Astrocyte (in vitro differentiated cells and primary cell): ENCODE measurements around the gene DIAPH3. TPM values are rescaled to one million over a fixed set of nuclear protein-coding genes. Genes with fewer than 3 reads are reported as not detected.
"Not testable (repeated sequence)": the region's sequence is repeated elsewhere in the genome, so short reads cannot be mapped to it uniquely, and the experiment has no call there.

Source experiments
- DNase-seq: peaks from one replicate; pipeline ENCODE4 v3.0.0-alpha.2; 2010; ENCODE audit warnings: low read depth
- FAIRE-seq: peaks from 2 replicates; lab custom pipeline; 2011; peaks lifted over from hg19 to GRCh38; lab: Jason Lieb, UNC
- H2AFZ ChIP-seq: 2 replicates; pipeline ENCODE4 v1.6.0; 2012; ENCODE audit warnings: low read depth, low read length, inconsistent platforms
- H3K27ac ChIP-seq: 2 replicates; pipeline ENCODE4 v1.5.1; 2011; ENCODE audit warnings: low read depth, low read length, inconsistent platforms
- H3K27me3 ChIP-seq: 2 replicates; pipeline ENCODE4 v1.6.0; 2011; ENCODE audit warnings: low read length, inconsistent platforms; ENCODE audit not compliant: insufficient read depth
- H3K36me3 ChIP-seq: 2 replicates; pipeline ENCODE4 v1.5.1; 2011; ENCODE audit warnings: low read length, inconsistent platforms; ENCODE audit not compliant: insufficient read depth
- H3K4me1 ChIP-seq: 2 replicates; pipeline ENCODE4 v1.5.1; 2011; ENCODE audit warnings: low read length, inconsistent platforms; ENCODE audit not compliant: insufficient read depth
- H3K4me2 ChIP-seq: 2 replicates; pipeline ENCODE4 v1.6.0; 2012; ENCODE audit warnings: low read length, inconsistent platforms
- H3K4me3 ChIP-seq: 2 replicates; pipeline ENCODE4 v1.5.1; 2011; ENCODE audit warnings: low read depth, mild to moderate bottlenecking, low read length, inconsistent platforms; ENCODE audit not compliant: insufficient read depth
- H3K79me2 ChIP-seq: 2 replicates; pipeline ENCODE4 v1.6.0; 2012; ENCODE audit warnings: mild to moderate bottlenecking, low read length, inconsistent platforms; ENCODE audit not compliant: insufficient read depth
- H3K9ac ChIP-seq: 2 replicates; pipeline ENCODE4 v1.6.0; 2012; ENCODE audit warnings: mild to moderate bottlenecking, low read length, inconsistent platforms
- H3K9me3 ChIP-seq: 2 replicates; pipeline ENCODE4 v1.5.1; 2012; ENCODE audit warnings: low read depth, mild to moderate bottlenecking, low read length, inconsistent platforms; ENCODE audit not compliant: insufficient read depth
- H4K20me1 ChIP-seq: 2 replicates; pipeline ENCODE4 v1.6.0; 2012; ENCODE audit warnings: low read length, inconsistent platforms; ENCODE audit not compliant: insufficient read depth
- H3K27ac Mint-ChIP-seq: one replicate; pipeline ENCODE4 v1.8.0; 2021; ENCODE audit warnings: mild to moderate bottlenecking, mixed read lengths; ENCODE audit not compliant: unreplicated experiment
- H3K27me3 Mint-ChIP-seq: one replicate; pipeline ENCODE4 v1.8.0; 2021; ENCODE audit warnings: low read depth, mixed read lengths; ENCODE audit not compliant: unreplicated experiment
- H3K36me3 Mint-ChIP-seq: one replicate; pipeline ENCODE4 v1.8.0; 2021; ENCODE audit warnings: low read depth, mixed read lengths; ENCODE audit not compliant: unreplicated experiment
- H3K4me1 Mint-ChIP-seq: one replicate; pipeline ENCODE4 v1.8.0; 2021; ENCODE audit warnings: low read depth, mixed read lengths; ENCODE audit not compliant: unreplicated experiment
- H3K4me3 Mint-ChIP-seq: one replicate; pipeline ENCODE4 v1.8.0; 2021; ENCODE audit warnings: mild to moderate bottlenecking, moderate library complexity, mixed read lengths; ENCODE audit not compliant: unreplicated experiment
- H3K9me3 Mint-ChIP-seq: one replicate; pipeline ENCODE4 v1.8.0; 2021; ENCODE audit warnings: mild to moderate bottlenecking, mixed read lengths; ENCODE audit not compliant: unreplicated experiment
- EZH2 ChIP-seq: IDR thresholded peaks from 2 replicates; pipeline ENCODE4 v1.6.1; 2012; ENCODE audit warnings: mild to moderate bottlenecking, low read length, inconsistent platforms; ENCODE audit not compliant: insufficient read depth
- total RNA-seq: library from RNA; stranded (reverse); gene quantifications from 2 replicates; pipeline ENCODE4 v1.2.1, GENCODE V29; 2021
- TF ChIP-seq, protein P1 (sequence below): IDR thresholded peaks from 2 replicates; pipeline ENCODE4 v1.5.1; 2011; ENCODE audit warnings: low read depth, mild to moderate bottlenecking, inconsistent platforms, low read length, moderate library complexity; ENCODE audit not compliant: insufficient read depth

DIAPH3 gene
- total RNA-seq, 1 donor from 2014 or later, result 19.0 TPM

DNA sequence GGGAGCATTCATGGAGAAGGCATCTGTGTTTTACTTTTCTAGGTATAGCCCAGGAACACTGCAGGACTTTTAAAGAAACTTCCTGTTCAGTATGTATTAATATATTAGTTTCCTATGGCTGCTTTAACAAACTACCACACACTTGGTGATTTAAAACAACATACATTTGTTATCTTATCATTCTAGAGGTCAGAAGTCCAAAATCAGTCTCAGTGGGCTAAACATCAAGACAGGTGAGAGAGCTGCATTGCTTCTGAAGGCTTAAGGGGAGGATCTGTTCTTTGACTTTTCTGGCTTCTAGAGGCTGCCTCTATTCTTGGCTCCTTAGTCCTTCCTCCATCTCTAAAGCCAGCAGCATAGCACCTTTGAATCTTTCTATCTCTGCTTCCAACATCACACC lies 37.6 kb upstream of the DIAPH3 start:
- no peaks in the 10 kb centered on the region for H3K27me3 ChIP-seq
- H4K20me1 ChIP-seq, result no peaks in the 10 kb centered on the region
- H3K4me3 ChIP-seq, result no peak overlapping the region
- H3K27me3 Mint-ChIP-seq, result peaks cover 2% of the 10 kb centered on the region
- DNase-seq, result no peak
- H3K27ac Mint-ChIP-seq, result no peak overlapping the region
- no peaks in the 10 kb centered on the region for H3K4me1 Mint-ChIP-seq
- no peaks in the 10 kb centered on the region for H3K36me3 ChIP-seq
- H3K9me3 ChIP-seq, result no peaks in the 10 kb centered on the region
- H3K36me3 Mint-ChIP-seq, result no peaks in the 10 kb centered on the region
- H2AFZ ChIP-seq, result no peak overlapping the region
- H3K4me1 ChIP-seq, result no peaks in the 10 kb centered on the region
- H3K9me3 Mint-ChIP-seq, result no peaks in the 10 kb centered on the region
- TF ChIP-seq, protein P1, sequence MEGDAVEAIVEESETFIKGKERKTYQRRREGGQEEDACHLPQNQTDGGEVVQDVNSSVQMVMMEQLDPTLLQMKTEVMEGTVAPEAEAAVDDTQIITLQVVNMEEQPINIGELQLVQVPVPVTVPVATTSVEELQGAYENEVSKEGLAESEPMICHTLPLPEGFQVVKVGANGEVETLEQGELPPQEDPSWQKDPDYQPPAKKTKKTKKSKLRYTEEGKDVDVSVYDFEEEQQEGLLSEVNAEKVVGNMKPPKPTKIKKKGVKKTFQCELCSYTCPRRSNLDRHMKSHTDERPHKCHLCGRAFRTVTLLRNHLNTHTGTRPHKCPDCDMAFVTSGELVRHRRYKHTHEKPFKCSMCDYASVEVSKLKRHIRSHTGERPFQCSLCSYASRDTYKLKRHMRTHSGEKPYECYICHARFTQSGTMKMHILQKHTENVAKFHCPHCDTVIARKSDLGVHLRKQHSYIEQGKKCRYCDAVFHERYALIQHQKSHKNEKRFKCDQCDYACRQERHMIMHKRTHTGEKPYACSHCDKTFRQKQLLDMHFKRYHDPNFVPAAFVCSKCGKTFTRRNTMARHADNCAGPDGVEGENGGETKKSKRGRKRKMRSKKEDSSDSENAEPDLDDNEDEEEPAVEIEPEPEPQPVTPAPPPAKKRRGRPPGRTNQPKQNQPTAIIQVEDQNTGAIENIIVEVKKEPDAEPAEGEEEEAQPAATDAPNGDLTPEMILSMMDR, result no peak
- TF ChIP-seq EZH2, result no peak
- no peak overlapping the region for H3K4me2 ChIP-seq
- no peak overlapping the region for H3K27ac ChIP-seq
- H3K9ac ChIP-seq, result no peak overlapping the region
- no peak for FAIRE-seq
- H3K4me3 Mint-ChIP-seq, result no peak overlapping the region
- H3K79me2 ChIP-seq, result no peaks in the 10 kb centered on the region

DNA sequence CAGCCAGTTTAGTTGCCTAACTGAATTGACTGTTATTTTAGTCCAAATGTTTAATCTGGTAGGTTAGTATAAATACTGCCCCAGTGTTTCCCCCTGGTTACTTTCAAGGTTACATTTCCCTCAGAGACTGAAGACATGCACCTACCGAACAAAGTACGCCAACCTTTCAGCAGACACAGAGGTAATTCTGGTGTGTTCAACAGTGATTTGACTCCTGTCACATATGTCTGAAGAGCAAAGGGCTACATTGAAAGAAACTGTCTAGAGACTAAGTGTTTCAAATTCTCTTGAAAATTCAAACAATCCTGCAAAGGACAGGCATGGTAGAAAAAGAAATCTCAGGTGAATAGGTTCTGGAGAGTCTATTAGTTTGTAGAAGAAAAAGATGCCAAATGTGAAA lies 32.2 kb upstream of the DIAPH3 start:
- not testable (repeated sequence) for H2AFZ ChIP-seq, H3K27me3 Mint-ChIP-seq, H3K4me3 Mint-ChIP-seq, H4K20me1 ChIP-seq, H3K36me3 ChIP-seq, H3K27me3 ChIP-seq, DNase-seq, H3K79me2 ChIP-seq, H3K4me1 ChIP-seq, H3K4me3 ChIP-seq, H3K4me1 Mint-ChIP-seq, H3K4me2 ChIP-seq, H3K9me3 Mint-ChIP-seq, H3K9ac ChIP-seq, H3K9me3 ChIP-seq, FAIRE-seq, H3K27ac ChIP-seq, H3K36me3 Mint-ChIP-seq, H3K27ac Mint-ChIP-seq

DNA sequence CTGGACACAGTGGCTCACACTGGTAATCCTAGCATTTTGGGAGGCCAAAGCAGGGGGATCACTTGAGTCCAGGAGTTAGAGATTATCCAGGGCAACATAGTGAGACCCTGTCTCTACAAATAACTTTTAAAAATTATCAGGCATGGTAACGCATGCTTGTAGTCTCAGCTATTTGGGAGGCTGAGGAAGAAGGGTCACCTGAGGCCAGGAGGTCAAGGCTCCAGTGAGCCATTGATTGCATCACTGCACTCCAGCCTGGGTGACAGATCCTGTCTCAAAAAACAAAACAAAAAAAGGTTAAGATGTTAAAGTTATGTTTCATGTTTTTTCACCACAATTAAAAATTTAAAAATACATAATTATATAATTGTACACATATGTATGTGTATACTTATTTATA lies 19.2 kb upstream of the DIAPH3 start:
- Mint-ChIP-seq H3K4me3 (no peak overlapping the region), H3K27me3 (no peaks in the 10 kb centered on the region), H3K36me3 (no peaks in the 10 kb centered on the region), H3K4me1 (no peaks in the 10 kb centered on the region), H3K27ac (no peak overlapping the region), H3K9me3 (no peaks in the 10 kb centered on the region)
- no peak for FAIRE-seq
- DNase-seq, result no peak
- H3K4me1 ChIP-seq, result no peaks in the 10 kb centered on the region
- H4K20me1 ChIP-seq, result no peaks in the 10 kb centered on the region
- no peak overlapping the region for H3K4me3 ChIP-seq
- H3K36me3 ChIP-seq, result no peaks in the 10 kb centered on the region
- no peak overlapping the region for H3K27ac ChIP-seq
- H3K4me2 ChIP-seq, result no peak overlapping the region
- H3K9ac ChIP-seq, result no peak overlapping the region
- TF ChIP-seq, protein P1, result no peak
- TF ChIP-seq EZH2, result no peak
- H3K79me2 ChIP-seq, result no peaks in the 10 kb centered on the region
- H3K27me3 ChIP-seq, result no peaks in the 10 kb centered on the region
- H2AFZ ChIP-seq, result no peak overlapping the region
- no peaks in the 10 kb centered on the region for H3K9me3 ChIP-seq
